ENCODE measurements around the gene RASEF. TPM values are rescaled to one million over a fixed set of nuclear protein-coding genes. Genes with fewer than 3 reads are reported as not detected.

Gene RASEF
- total RNA-seq = 0.07 TPM in 2 replicates

DNA sequence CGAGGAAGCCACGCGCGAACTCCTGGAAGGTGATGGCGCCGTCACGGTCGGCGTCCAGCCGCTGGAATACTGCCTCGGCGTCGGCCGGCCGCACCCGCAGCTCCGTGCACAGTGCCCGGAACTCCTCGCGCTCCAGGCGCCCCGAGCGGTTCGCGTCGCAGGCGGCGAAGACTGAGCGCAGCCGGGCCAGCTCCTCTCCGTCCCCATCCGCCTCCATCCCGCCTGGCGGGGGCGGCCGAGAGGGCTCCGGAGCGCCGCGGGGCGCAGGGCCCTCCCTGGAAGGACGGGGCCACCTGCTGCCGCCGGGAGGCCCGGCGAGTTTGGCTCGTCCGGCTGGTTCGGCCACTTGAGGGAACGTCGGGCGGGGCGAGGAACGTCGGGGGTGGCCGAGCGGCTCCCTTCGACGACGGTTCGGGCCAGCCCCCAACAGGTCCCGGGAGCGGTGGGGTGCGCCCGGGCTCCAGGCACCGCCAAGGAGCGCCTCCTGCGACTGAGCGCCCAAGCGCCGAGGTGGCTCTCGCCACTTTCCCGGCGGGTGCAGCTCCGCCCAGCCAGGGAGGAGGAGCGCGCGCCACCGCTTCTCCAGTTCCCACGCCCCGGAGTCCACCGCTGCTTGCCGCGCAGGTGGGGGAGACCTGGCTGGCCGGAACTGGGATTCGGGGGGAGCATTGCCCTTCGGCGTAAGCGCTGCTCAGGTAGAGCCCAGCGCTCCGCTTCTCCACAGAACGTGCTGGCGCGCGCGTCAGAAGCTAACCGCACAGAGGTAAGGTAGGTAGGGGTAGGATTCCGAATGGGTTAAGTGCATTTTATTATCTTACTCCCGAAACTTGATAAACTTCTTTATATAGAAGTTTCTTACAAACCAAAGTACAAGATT, at the start of gene RASEF:
TSS of gene RASEF (minus strand) at position 492 of the 877 bp plus-strand sequence. CDS start at position 217, 275 bp downstream.

All from smooth muscle cell of the pulmonary artery (primary cell).